Activated CD4-positive, alpha-beta T cell treated with anti-CD3 and anti-CD28 coated beads, Interleukin-2, amount 10 ng/mL, durations not matched to agents 24 days and 14 days (primary cell): ENCODE measurements around the gene HNRNPA2B1. TPM values are rescaled to one million over a fixed set of nuclear protein-coding genes. Genes with fewer than 3 reads are reported as not detected.

Source experiments
- DNase-seq: peaks from one replicate; pipeline ENCODE4 v3.0.0; 2022
- H3K27ac Mint-ChIP-seq: one replicate; pipeline ENCODE4 v1.8.0; 2022; ENCODE audit warnings: mild to moderate bottlenecking, mixed read lengths
- H3K27me3 Mint-ChIP-seq: one replicate; pipeline ENCODE4 v1.8.0; 2022; ENCODE audit warnings: mixed read lengths
- H3K36me3 Mint-ChIP-seq: one replicate; pipeline ENCODE4 v1.8.0; 2022; ENCODE audit warnings: low read depth, mild to moderate bottlenecking, mixed read lengths
- H3K4me1 Mint-ChIP-seq: one replicate; pipeline ENCODE4 v1.8.0; 2021; ENCODE audit warnings: mixed read lengths
- H3K4me3 Mint-ChIP-seq: one replicate; pipeline ENCODE4 v1.8.0; 2022; ENCODE audit warnings: mild to moderate bottlenecking, moderate library complexity, mixed read lengths
- H3K9me3 Mint-ChIP-seq: one replicate; pipeline ENCODE4 v1.8.0; 2021; ENCODE audit warnings: mixed read lengths
- intact Hi-C: fragments of 100-400 bp; cut with micrococcal nuclease; formaldehyde crosslinking; loops from one replicate; pipeline ENCODE4 v1.15.1; 2023
- total RNA-seq: library from RNA; stranded (reverse); gene quantifications from 2 replicates; pipeline ENCODE4 v1.2.3, GENCODE V29; 2022

The HNRNPA2B1 gene
- total RNA-seq, 1 donor from 2014 or later: 862 TPM

GRCh38 chr7:26147030-26147429 lies 53.5 kb downstream of the HNRNPA2B1 start:
- DNase-seq: no peak
- Mint-ChIP-seq H3K4me1 (peaks cover 15% of the 10 kb centered on the region), H3K27me3 (peaks cover 13% of the 10 kb centered on the region), H3K4me3 (no peak overlapping the region), H3K27ac (no peak overlapping the region), H3K9me3 (no peaks in the 10 kb centered on the region), H3K36me3 (no peaks in the 10 kb centered on the region)
- intact Hi-C loops: no loop called here

GRCh38 chr7:26145238-26145637 lies 55.3 kb downstream of the HNRNPA2B1 start:
- no peak overlapping the region for H3K4me3 Mint-ChIP-seq
- no peaks in the 10 kb centered on the region for H3K36me3 Mint-ChIP-seq
- H3K27me3 Mint-ChIP-seq: peaks cover 13% of the 10 kb centered on the region
- DNase-seq: no peak
- intact Hi-C loops: no loop called here
- no peaks in the 10 kb centered on the region for H3K4me1 Mint-ChIP-seq
- no peaks in the 10 kb centered on the region for H3K9me3 Mint-ChIP-seq
- H3K27ac Mint-ChIP-seq: no peak overlapping the region

- Mint-ChIP-seq H3K9me3 (no peaks in the 10 kb centered on the region), H3K27ac (no peak overlapping the region)
- intact Hi-C loops: no loop called here
These were observed 56.1 kb downstream of the HNRNPA2B1 start for GRCh38 chr7:26144184-26145080.

GRCh38 chr7:26143298-26144048 lies 57.1 kb downstream of the HNRNPA2B1 start:
- no peak for DNase-seq
- H3K27me3 Mint-ChIP-seq: peaks cover 11% of the 10 kb centered on the region
- H3K27ac Mint-ChIP-seq: no peak overlapping the region
- H3K36me3 Mint-ChIP-seq: no peaks in the 10 kb centered on the region
- H3K9me3 Mint-ChIP-seq: no peaks in the 10 kb centered on the region
- H3K4me1 Mint-ChIP-seq: no peaks in the 10 kb centered on the region
- intact Hi-C loops: no loop called here
- no peak overlapping the region for H3K4me3 Mint-ChIP-seq

More at GRCh38 chr7:26144184-26145080, 56.1 kb downstream of the HNRNPA2B1 start:
- H3K4me1 Mint-ChIP-seq: no peaks in the 10 kb centered on the region
- DNase-seq: no peak
- H3K36me3 Mint-ChIP-seq: no peaks in the 10 kb centered on the region
- peaks cover 11% of the 10 kb centered on the region for H3K27me3 Mint-ChIP-seq
- H3K4me3 Mint-ChIP-seq: no peak overlapping the region

- H3K27ac Mint-ChIP-seq: no peak overlapping the region
- no peak for DNase-seq
- H3K4me3 Mint-ChIP-seq: no peak overlapping the region
- no peaks in the 10 kb centered on the region for H3K36me3 Mint-ChIP-seq
- intact Hi-C loops: no loop called here
- H3K27me3 Mint-ChIP-seq: peaks cover 11% of the 10 kb centered on the region
- no peaks in the 10 kb centered on the region for H3K4me1 Mint-ChIP-seq
- no peaks in the 10 kb centered on the region for H3K9me3 Mint-ChIP-seq
These were observed 59.5 kb downstream of the HNRNPA2B1 start for GRCh38 chr7:26141077-26141476.

- no peak for DNase-seq
- peaks cover 11% of the 10 kb centered on the region for H3K27me3 Mint-ChIP-seq
- H3K36me3 Mint-ChIP-seq: no peaks in the 10 kb centered on the region
- H3K27ac Mint-ChIP-seq: no peak overlapping the region
- no peak overlapping the region for H3K4me3 Mint-ChIP-seq
- no peaks in the 10 kb centered on the region for H3K9me3 Mint-ChIP-seq
- intact Hi-C loops: no loop called here
- no peaks in the 10 kb centered on the region for H3K4me1 Mint-ChIP-seq
These were observed 60.2 kb downstream of the HNRNPA2B1 start for GRCh38 chr7:26140380-26140779.

Other genes starting within 250 kb of the HNRNPA2B1 start
- 67.8 and 68.7 TPM in 2 replicates for gene NFE2L3, start 48.5 kb downstream of the HNRNPA2B1 start, total RNA-seq
- gene CBX3, start 999 bp upstream of the HNRNPA2B1 start, total RNA-seq: 307 and 313 TPM in 2 replicates
- gene SNX10, start 91.1 kb upstream of the HNRNPA2B1 start, total RNA-seq: 40.1 and 42.1 TPM in 2 replicates